GM19455 (cell line): Measurements from ENCODE around the gene HELB.

ENCODE experiments used
- ATAC-seq: cut with Tn5 transposase; IDR thresholded peaks from one replicate; pipeline ENCODE4 v1.9.1; 2021; ENCODE audit not compliant: unreplicated experiment

The HELB gene

GRCh38 chr12:66301944-66302826 is at the start of gene HELB:
TSS of gene HELB (plus strand) at chr12:66302493. CDS start at chr12:66302604, 111 bp downstream.
- ATAC-seq = peak; percentile 93

GRCh38 chr12:66252771-66253170 is 49.5 kb upstream of the HELB start:
- no peak for ATAC-seq

GRCh38 chr12:66255737-66256136 is 46.6 kb upstream of the HELB start:
- no peak for ATAC-seq

- ATAC-seq = no peak
Measured at GRCh38 chr12:66258011-66258410, 44.3 kb upstream of the HELB start.

- ATAC-seq = no peak
Measured at GRCh38 chr12:66262737-66263136, 39.6 kb upstream of the HELB start.

- ATAC-seq = no peak
Measured at GRCh38 chr12:66268562-66268961, 33.7 kb upstream of the HELB start.

- no peak for ATAC-seq
Measured at GRCh38 chr12:66269142-66269541, 33.2 kb upstream of the HELB start.

GRCh38 chr12:66269757-66270383 is 32.4 kb upstream of the HELB start:
- no peak for ATAC-seq

- no peak for ATAC-seq
Measured at GRCh38 chr12:66270613-66271012, 31.7 kb upstream of the HELB start.

GRCh38 chr12:66272650-66273049 is 29.6 kb upstream of the HELB start:
- ATAC-seq = no peak

- ATAC-seq = no peak
Measured at GRCh38 chr12:66273147-66273546, 29.1 kb upstream of the HELB start.

- no peak for ATAC-seq
Measured at GRCh38 chr12:66275040-66275439, 27.3 kb upstream of the HELB start.

GRCh38 chr12:66279123-66279712 is 23.1 kb upstream of the HELB start:
- no peak for ATAC-seq

GRCh38 chr12:66280561-66280960 is 21.7 kb upstream of the HELB start:
- ATAC-seq = no peak

GRCh38 chr12:66282244-66282643 is 20.0 kb upstream of the HELB start:
- no peak for ATAC-seq

- ATAC-seq = no peak
Measured at GRCh38 chr12:66287275-66287674, 15.0 kb upstream of the HELB start.

GRCh38 chr12:66288121-66288520 is 14.2 kb upstream of the HELB start:
- ATAC-seq = no peak

GRCh38 chr12:66289485-66289884 is 12.8 kb upstream of the HELB start:
- no peak for ATAC-seq

GRCh38 chr12:66290716-66291200 is 11.5 kb upstream of the HELB start:
- no peak for ATAC-seq

GRCh38 chr12:66296176-66296683 is 6.1 kb upstream of the HELB start:
- no peak for ATAC-seq

GRCh38 chr12:66297080-66297479 is 5.2 kb upstream of the HELB start:
- ATAC-seq = no peak

- ATAC-seq = no peak
Measured at GRCh38 chr12:66297923-66298322, 4.4 kb upstream of the HELB start.
